ENCODE results near the gene GPN2.
"Not testable (repeated sequence)": the region's sequence is repeated elsewhere in the genome, so short reads cannot be mapped to it uniquely, and the experiment has no call there.

The GPN2 gene

DNA sequence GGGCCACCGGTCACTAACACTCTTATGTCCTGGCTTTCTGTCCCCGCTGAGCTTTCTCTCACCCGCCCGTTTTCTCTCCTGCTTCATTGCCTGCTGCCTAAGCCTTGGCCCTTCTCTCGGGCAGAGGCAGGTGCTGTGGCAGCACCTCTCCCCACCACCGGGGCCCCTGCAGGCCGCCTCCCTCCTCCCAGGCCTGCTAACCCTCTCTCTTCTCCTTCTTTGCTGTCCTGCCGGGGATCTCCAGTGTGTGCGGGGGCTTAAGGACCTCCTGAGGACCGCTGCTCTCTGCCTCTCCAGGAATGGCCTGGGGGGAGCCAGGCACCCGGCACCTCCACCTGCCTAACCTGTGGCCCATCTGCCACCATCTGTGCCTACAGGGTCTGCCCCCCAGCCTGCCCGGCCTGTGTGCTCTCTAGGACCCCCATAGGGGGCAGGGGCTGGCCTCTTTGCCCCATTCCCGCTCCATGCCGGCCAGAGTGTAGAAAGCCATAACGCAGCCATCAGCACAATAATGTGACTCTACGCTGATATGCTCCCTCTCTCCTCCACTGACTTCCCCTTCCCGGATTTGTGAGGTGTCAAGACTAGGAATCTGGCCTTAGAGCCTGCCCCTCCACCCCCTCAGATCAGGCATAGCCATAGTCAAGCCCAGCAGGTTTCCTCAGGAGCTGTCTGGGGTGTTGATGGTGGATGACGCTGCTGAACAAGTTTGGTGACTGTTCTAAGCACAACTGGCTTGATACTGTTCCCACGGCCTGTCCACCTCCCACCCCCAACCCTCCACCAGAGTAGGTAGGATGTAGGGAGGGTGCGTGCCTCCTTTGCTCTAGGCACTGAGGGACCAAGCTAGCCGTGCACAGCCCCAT is 33.2 kb downstream of the GPN2 start:
- no peak for DNase-seq

DNA sequence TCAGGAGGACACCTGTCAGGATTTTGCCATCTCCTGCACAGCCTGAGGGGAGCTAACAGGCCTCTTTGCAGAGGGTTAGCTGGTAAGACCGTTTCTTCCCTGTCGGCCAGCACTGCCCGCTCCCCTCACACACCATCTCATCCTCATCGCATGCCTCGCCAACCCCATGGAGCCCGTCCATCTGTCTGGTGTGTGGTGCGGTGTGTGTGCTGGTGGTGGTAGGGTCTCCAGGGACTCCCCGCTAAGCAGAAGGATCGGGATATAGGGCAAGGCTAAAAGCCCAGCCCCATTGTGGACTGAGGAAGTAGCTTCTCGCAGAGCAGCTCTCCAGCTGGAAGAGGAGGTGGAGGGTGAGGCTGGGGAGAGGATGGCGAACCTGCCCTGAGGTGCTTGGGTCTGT is 33.9 kb downstream of the GPN2 start:
- no peak for DNase-seq

DNA sequence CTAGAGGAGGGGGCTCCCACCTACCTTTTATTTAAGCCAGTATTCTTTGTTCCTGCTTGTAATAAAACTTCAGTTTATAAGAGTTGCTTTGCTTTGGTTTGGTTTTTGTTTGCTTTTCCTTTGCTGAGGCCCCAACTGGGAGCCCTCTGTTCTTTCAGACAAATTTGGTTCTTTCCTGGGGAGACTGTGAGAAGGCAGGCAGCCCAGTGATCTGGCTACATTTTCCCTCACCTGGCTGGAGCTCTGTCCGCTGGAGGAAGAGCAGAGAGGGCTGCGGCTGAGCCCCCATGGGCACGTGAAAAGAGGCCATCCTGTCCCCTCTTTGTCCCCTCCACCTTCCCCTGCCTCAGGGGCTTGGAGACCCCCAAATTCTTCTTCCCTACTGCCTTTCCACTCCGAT is 34.4 kb downstream of the GPN2 start:
- DNase-seq, result no peak

DNA sequence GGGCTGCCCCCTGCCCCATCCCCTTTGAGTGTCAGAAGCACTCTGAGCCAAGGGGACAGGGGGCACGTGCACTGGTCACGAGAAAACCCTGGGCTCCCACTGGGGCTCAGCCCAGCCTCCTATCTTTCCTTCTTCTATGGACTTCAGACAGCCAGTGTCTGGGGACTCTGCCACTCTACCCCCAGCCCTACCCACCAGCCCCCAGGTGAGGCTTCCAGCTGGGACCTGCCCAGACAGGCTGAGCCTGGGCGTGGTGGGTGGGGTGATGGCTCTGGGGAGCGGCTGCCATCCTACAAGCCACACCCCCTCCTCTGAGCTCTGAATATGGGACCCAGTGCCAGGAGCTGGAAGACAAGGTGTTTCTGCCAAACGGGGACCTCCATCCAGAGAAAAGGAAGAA is 35.2 kb downstream of the GPN2 start:
- DNase-seq, result no peak

DNA sequence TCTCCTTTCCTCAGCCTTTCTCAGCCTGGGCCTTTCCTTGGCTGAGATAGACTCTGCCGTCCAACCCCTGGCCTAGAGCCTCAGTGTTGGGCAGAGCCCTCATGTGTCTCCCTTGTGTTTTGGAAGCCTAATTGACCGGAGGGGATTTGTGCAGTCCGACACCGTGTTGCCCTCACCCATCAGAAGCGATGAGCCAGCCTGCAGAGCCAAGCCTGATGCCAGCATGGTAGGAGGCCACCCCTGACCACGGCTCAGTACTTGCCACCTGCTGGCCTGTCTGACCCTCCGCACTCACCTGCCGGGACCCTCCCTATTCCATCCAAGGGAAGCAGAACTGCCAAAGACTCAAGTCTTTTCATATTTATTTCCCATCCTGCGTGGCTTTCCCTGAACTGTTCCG is 36.5 kb downstream of the GPN2 start:
- no peak for DNase-seq

DNA sequence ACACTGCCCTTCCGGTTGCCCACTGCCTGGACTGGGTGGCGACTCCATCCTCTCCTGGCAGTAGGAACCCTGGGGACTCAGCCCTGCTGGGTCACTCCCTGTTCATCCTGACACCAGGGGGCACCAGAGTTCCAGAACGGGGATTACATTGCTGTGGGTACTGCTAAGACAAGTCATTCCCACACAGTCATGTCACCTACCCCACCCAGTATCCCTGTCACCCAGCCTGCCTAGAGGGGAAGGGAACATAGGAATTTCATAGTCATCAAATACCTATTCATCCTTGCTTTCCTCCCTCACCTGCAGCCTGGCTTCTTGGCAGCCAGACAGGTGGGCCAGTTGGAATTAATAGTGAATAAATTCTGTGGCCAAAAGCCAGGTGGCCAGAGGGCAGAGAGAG is 36.9 kb downstream of the GPN2 start:
- peak; percentile 86 for DNase-seq

DNA sequence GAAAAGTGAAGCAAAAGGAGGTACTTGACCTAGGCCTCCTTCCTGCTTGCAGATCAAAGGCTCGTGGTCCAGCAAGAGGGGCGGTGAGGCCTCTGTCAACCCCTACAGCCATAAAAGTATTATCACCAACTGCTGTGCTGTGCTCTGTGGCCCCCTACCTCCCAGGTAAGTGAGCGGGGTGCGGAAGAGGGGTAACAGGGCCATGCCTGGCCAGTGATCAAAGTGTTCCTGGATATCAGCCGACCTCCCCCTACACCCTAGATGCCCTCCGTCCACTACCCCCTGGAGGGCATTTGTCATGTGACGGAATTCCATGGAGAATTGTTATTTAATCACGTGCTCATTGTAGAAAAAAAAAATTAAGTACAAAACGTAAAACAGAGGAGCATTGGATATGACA is 37.4 kb downstream of the GPN2 start:
- DNase-seq, result no peak

DNA sequence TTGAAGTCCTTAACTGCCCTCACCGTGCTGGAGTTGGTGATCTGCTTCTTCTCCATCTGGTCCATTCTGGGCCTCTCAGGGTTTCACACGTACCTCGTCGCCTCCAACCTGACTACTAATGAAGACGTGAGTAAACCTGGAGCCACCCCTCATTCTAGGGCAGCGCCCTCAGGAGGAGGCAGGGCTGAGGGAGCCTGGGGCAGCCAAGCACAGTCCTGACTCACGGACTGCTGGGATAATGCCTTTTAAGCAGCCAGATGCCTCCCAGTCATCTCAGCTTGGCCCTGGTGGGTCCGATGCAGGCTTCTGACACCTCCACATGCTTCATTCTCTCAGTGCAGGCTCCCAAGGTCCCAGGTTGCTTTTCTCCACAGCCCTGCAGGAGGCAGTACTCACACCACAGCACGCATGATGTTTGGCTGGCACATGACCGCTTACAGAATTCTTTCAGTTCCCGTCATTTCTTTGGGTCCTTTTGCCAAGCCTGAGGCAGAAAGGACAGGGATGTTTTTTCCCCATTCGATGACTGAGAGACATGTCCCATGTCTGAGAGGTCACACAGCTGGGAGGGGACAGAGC is 38.9 kb downstream of the GPN2 start:
- no peak for DNase-seq

DNA sequence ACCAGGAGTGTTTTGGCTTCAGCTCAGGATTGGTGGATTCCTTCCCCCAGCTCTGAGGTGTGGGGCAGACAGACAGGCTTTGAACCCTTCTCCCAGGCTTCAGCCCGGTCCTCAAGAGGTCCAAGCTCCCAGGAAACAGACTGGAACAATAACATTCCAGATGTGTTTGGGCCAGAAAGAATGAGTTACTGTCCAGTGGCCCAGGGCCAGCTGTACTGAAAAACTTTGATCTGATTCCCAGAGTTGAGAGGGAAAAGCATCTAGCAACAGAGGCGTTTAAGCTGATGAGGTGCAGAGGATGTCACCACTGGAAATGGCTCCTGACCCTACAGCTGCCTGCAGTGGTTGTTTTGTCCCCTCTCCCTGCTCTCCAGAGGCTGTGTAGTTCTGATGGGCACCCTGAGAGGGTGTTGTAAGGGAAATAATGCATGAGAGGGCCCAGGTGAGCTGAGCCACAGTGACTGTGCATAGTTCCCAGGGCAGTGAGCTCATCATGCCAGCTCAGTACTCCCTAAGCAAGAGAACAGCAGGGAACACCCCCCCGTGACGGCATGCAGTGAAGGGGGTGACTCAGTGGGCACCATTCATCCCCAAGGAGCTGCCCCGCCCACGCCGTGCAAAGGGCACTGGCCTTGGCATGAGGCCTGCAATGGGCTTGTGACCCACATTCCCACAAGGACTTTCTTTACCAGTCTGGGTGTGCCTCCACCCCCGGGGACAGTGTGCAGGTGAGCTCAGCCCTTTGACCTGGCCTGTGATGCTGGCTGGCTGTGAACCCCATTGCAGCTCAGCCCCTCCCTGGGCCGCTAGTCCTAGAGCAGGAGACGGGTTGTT is 40.9 kb downstream of the GPN2 start:
- no peak for DNase-seq

DNA sequence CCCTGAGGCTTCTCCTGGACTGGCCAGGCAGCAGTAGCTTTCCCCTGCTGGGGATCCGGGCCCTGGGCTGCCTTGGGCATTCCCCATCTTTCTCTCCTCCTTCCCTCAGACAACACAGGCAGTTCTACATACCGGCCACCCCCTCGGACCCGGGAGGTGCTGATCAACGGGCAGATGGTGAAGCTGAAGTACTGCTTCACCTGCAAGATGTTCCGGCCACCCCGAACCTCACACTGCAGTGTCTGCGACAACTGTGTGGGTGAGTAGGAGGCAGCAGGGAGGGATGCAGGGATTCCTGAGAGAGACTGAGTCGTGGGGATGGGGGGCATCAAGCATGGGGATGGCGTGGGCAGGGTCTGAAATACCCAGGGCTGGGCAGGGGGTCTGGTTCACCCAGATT is 41.6 kb downstream of the GPN2 start:
- DNase-seq, result no peak

DNA sequence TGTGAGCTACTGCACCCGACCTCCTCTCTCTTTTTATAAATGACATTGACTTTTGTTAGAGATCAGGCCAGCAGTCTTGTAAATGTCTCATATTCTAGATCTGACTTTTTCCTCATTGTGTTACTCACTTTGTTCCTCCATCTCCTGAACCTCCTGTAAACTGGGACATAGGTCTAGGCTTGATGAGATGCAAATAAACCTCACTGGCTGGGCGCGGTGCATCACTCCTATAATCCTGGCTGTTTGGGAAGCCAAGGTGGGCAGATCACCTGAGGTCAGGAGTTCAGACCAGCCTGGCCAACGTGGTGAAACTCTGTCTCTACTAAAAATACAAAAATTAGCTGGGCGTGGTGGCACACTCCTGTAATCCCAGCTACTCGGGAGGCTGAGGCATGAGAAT is 42.3 kb downstream of the GPN2 start:
- not testable (repeated sequence) for DNase-seq

DNA sequence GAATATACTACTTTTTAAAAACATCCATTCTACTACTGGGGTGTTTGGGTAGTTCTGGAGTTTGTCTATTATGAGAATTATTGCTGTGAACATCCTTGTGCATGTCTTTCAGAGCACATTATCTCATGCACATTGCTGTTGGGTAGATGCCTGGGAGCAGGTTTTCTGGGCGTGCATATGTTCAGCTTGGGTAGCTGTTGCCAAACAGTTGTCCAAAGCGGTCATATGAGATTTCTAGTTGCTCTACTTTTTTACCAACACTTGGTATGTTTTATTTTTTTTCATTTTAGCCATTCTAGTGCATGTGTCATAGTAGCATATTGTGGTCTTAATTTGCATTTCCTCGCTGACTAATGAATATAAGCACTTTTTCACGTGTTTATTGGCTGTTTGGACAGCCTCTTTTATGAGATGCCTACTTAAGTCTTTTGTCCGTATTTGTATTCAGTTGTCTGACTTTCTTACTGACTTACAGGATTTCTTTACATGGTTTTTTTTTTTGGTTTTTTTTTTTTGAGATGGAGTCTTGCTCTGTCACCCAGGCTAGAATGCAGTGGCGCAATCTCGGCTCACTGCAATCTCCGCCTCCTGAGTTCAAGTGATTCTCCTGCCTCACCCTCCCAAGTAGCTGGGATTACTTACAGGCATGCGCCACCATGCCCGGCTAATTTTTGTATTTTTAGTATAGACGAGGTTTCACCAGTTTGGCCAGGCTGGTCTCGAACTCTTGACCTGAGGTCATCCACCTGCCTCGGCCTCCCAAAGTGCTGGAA is 45.5 kb downstream of the GPN2 start:
- DNase-seq, result no peak

DNA sequence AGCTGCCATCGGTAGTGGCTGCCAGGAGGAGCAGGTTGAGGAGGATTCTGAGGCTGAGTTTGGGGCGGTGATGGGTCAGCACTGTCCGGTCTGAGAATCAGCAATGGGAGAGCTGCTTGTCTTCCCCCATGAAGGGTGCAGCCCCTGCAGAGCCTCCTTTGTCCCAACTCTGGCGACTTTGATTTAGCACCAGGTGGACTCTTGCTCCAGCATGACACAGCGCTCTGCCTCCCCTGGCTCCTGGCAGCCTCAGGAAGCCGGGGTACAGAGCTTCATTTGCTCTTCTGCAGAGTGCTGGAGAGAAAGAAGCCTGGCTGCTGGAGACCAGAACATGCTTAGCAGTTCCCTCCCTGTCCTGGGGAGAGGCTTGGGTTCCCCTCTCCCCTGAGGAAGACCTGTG is 50.3 kb downstream of the GPN2 start:
- no peak for DNase-seq

DNA sequence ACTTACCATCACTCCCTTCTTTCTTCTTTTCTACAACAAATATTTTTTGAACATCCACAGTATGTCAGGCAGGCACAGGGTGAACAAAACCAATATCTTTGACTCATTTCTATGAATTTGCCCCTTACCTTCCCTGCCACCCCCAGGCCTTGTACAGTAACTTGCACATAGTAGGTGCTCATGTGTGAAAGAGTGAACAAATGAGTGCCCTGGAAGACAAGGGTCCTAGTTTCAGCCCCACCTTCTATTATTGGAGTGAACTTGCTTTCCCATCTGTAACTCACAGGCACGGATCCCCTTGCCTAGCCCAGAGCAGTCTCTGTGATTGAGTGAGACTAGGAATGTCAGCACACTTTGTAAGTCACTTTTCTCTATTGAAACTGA is 50.8 kb downstream of the GPN2 start:
- DNase-seq, result no peak

DNA sequence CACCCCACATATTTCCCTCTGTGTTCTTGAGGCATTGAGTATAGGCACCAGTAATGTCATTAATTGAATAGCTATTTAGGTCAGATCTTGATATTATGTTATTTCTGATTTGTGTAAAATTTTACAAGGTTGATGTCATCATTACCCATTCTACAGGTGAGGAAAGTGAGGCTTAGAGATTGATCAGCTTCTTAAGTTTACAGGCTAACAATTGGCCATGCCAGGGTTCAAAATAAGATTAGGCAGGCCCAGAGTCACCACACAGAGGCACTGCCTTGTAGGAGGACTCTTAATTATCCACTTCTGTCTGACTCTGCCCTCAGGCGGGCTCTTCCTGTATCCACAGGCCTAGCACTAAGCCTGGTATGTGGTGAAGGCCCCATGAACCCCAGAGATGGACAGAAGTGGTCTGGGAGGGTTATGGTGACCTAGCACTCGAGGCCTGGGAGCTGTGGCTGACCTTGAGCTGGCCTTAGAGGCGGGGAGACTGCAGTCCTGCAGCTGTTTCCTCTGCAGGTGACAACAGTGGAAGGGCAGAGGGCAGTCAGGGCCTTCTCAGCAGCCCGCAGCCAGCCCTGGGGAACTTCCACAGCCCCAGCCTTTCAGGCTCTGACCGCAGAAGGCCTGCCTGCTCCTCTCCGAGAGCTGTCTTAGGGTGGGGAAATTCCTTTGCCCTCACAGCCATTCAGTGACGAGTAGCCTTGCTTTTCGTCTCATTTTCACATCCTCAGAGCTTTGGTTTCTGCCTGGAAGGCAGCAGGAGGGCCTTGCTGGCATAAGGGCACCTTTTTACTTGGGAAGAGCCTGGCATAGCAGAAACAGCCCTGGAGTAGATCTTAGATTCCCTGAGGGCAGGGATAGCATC is 51.4 kb downstream of the GPN2 start:
- DNase-seq, result peak; percentile 67

DNA sequence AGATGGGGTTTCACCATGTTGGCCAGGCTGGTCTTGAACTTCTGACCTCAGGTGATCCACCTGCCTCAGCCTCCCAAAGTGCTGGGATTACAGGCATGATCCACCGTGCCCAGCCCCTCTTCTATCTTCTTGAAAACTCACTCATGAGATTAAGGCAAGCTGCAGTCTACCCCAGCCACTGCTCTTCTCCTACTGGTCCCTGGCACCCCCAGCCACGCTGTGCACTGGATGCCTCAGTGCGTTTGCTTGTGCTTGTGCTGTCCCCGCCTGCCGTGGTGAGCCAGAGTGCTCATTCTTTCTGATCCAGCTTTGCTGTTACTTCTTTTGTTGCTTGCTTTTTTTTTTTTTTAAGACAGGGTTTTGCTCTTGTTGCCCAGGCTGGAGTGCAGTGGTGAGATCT is 52.4 kb downstream of the GPN2 start:
- DNase-seq, result not testable (repeated sequence)

DNA sequence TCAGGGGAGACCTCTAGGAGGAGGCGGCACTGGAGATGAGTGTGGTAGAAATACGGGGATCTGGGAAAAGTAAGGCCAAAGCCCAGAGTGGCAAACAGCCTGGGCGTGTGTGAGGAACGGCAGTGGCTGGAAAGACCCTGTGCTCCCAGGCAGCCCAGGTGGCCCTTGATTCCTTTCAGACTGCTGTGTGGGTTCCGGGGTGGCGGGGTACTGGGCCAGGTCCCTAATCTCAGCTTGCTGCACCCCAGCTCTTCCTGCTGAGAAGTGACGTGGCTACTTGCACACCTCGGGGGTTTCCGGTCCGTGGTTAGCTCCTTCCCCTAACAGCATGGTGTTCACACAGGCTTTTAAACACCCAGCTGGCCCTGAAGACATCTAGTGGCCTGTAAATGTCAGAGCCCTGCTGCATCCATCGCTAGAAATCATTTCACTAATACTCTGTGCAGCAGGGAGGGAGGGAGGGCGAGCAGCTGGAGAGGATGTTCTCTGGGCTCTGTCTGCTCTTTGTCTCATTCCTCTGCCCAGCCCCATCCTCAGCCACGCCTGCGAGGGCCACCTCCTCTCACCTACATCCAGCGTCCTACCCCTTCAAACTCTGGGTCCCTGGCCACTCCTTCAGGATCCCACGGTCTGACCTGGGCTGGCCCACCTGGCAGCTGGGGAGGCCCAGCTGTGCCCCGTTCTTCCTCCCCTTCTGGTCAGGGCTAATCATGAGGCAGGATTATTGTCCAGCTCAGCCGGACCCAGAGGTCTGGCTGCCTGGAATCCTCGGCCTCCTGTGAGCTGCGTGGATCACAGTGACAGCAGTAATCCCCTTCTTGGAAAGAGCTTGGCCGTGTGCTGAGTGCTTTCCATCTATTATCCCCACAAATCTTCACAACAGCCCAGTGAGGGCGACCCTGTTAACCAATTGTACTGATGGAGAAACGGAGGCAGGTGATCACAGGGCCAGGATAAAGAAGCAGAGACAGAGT is 56.4 kb downstream of the GPN2 start:
- peak; percentile 86 for DNase-seq

DNA sequence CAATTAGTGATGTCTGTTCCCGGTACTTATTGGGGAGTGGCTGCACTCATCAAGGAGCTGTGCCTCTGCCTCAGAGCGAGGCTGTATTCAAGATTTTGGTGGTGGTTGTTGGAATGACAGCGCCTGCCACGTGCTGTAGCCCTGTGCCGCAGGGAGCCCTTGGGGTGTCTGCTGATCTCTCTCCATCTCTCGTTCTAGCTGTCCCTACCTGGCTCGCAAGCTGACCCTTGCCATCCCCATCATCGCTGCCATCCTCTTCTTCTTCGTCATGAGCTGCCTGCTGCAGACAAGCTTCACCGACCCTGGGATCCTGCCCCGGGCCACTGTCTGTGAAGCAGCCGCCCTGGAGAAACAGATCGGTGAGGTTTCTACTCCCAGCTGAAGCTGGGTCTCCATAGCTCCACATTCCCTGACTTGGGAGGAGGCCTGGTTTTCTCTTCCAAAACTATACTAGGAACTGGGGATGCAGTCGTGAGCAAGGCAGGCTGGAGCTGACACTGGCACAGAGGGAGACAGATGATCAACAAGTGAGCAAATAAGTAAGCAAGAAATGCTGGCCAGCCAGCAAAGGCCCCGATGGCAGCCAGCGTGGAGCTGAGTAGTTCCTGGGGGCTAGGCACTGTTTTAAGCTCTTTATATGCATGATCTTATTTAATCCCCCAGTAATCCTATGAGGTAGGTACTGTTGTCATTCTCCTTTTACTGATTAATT is 57.7 kb downstream of the GPN2 start:
- DNase-seq, result no peak

DNA sequence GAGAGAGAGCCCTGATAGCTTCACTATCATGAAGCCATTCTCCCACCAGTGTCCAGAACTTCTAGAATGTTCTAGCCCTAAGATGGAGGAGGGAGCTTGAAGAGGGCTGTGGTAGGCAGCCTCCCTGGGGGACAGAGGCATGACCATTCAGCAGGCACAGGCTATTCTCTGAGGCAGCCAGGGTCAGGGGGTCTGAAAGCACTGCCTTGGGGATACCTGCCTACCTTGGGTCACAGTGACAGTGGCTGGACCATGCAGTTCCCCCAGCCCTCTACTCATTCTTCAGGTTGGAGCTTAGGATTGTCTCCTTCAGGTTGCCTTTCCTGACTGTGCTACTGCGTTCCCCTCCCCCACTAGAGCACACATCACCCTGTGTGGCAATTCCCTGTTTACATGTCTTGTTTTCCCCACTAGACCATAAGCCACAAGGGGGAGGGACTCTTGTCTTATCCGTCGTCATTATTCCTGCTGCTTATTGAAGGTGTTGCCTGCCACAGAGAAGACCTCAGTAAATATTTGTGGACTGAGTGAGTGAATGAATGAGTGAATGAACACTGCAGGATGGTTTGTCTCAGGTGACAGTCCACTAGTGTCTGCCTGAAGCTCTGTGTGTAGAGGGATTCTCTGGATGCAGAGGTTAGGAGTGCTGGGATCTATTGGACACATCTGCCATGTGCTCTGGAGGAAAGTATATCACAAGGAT is 58.4 kb downstream of the GPN2 start:
- DNase-seq, result no peak

DNA sequence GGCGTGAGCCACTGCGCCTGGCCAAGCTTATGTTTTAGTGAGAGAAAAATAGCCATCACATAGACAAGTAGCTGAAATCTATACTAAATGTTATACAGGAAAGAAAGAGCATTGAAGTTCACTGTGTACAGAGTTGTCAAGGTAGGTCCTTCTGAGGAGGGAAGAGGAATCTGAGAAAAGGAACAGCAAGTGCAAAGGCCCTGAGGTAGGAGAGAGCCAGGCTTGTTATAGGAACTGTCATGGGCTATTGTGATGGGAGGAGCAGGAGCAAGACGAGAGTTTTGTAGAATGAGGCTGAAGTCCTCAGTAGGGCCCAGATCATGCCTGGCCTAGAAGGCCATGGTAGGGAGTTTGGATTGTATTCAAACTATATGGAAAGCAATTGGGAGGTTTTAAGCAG is 59.0 kb downstream of the GPN2 start:
- no peak for DNase-seq
